Hypothalamus (tissue), 51 donors: ENCODE measurements around the gene THAP7.

Experiments used
- DNase-seq, 51 donors: peaks; one replicate each; lab custom pipeline; 2025; lab: John Stamatoyannopoulos, UW

The THAP7 gene

DNA sequence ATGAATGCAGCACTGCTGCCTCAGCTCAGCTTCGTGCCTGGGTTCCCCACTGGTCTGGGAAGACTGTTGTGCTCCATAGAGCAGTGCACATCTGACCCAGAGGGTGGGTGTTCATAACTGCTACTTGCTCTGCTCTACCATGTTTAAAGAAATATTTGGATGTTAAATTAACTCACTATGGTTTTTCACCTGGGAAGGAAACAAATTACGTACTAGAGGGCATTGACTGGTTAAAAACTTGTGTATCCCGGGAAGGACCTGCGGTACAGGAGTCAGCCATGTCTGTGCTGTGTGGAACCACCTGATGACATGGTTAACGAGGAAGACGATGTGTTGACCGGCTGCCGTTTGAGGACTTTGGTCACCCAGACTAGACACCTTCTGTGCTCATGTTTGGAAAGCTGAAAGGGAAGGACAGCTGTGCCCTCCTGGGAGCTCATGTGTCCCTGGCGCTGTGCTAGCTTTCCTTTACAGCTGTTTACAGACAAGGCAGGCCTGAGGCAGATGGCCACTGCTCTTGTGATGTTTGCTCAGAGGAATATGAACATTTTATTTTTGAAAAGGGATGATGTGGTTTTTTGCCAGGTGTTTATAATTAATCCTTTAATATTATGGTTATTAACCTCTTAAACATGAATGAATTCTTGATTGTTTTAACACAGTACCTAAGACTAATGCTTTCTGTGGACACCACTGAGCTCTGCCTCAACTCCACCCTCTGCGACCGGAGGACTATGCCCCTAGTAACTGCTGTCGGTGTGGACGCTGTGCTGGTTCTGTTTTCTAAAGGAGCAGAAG lies 49.2 kb downstream of the THAP7 start:
- no peak for DNase-seq

- no peak for DNase-seq
Measured at GRCh38 chr22:20951932-20952380, 50.0 kb downstream of the THAP7 start.

DNA sequence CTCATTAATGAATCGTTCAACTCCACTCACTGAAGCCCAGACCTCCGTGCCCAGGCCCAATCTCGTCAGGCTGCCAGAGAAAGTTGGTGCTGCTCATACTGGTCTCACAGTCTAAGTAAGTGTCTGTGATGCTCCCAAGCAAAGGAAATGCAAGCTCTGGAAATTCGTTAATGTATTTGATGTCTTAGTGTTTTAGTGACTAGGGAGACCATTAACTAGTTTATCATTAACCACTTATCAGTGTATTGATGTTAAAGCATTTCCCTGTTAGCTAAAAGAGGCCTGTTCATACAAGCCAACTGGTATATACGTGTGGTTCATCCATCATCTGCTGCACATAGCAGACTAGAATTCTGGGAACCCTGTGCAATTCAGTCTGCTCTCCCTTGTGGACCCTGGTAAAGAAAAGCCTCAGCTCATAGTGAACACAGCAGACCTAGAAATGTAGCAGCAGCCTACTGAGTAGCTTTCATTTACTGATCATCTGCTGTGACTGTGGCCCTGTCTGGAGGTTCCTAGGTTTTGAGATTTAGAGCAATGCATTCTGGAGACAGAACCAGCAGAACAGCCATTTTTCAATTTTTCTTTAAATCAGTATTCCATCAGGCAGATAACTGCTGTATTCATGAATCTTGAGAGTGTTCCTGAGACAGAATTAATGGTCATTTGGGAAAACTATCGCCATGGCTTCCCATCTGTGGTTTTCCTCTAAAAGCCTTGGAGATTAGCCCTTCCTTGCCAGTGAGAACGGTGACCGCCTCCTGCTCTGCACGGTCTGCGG lies 50.6 kb downstream of the THAP7 start:
- DNase-seq, result no peak

DNA sequence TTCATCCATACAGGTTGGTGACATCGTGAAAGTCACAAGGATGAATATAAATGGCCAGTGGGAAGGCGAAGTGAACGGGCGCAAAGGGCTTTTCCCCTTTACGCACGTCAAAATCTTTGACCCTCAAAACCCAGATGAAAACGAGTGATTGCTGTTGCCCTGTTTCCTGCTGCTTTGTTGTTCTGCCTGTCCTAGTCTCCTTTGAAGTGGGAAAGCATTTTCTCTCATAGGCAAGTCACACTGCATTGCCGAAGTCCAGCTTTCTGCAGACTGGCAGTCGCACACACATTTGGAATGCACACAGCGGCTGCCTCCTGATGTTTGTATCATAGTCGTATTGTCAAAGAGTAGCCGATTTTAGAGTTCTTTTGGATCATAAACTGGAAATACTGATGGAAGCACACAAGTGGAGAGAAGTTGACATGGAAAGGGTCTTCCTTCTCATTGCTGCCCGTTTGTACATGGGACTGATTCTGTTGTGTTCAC lies 52.2 kb downstream of the THAP7 start:
- DNase-seq, result no peak
